Measurements from ENCODE around the gene PRXL2B.
"Not testable (repeated sequence)": the region's sequence is repeated elsewhere in the genome, so short reads cannot be mapped to it uniquely, and the experiment has no call there.

The PRXL2B gene

GRCh38 chr1:2566101-2567045 is 20.2 kb upstream of the PRXL2B start:
- DNase-seq = no peak

- DNase-seq = no peak
Observed at GRCh38 chr1:2567083-2567679, 19.4 kb upstream of the PRXL2B start.

- not testable (repeated sequence) for DNase-seq
Observed at GRCh38 chr1:2568187-2568816, 18.3 kb upstream of the PRXL2B start.

- DNase-seq = no peak
Observed at GRCh38 chr1:2569060-2569459, 17.5 kb upstream of the PRXL2B start.

GRCh38 chr1:2569703-2570102 is 16.9 kb upstream of the PRXL2B start:
- DNase-seq = not testable (repeated sequence)

GRCh38 chr1:2570332-2570731 is 16.2 kb upstream of the PRXL2B start:
- no peak for DNase-seq

- DNase-seq = no peak
Observed at GRCh38 chr1:2571348-2571747, 15.2 kb upstream of the PRXL2B start.

- DNase-seq = no peak
Observed at GRCh38 chr1:2573250-2573920, 13.2 kb upstream of the PRXL2B start.

GRCh38 chr1:2574350-2574749 is 12.2 kb upstream of the PRXL2B start:
- no peak for DNase-seq

- no peak for DNase-seq
Observed at GRCh38 chr1:2575801-2576663, 10.5 kb upstream of the PRXL2B start.

GRCh38 chr1:2577565-2578075 is 9.0 kb upstream of the PRXL2B start:
- DNase-seq = not testable (repeated sequence)

GRCh38 chr1:2578758-2579118 is 7.8 kb upstream of the PRXL2B start:
- no peak for DNase-seq

- no peak for DNase-seq
Observed at GRCh38 chr1:2580691-2581090, 5.9 kb upstream of the PRXL2B start.

- no peak for DNase-seq
Observed at GRCh38 chr1:2582391-2582790, 4.2 kb upstream of the PRXL2B start.

GRCh38 chr1:2583331-2583791 is 3.2 kb upstream of the PRXL2B start:
- no peak for DNase-seq

GRCh38 chr1:2583871-2584351 is 2.7 kb upstream of the PRXL2B start:
- no peak for DNase-seq

GRCh38 chr1:2584686-2585317 is 1.8 kb upstream of the PRXL2B start:
- DNase-seq = no peak

GRCh38 chr1:2585318-2586092 is 1.1 kb upstream of the PRXL2B start:
- DNase-seq = no peak

- DNase-seq = no peak
Observed at GRCh38 chr1:2587071-2587859, 688 bp downstream of the PRXL2B start.

Measured in NCI-H1930 (cell line).